UCSD-AML1 (cell line): ENCODE results near the gene SLC2A14.

Experiments used
- DNase-seq: peaks from one replicate; lab custom pipeline; 2025; ENCODE audit not compliant: unreplicated experiment; lab: John Stamatoyannopoulos, UW

SLC2A14 gene

GRCh38 chr12:7769999-7770398, 102.7 kb downstream of the SLC2A14 start:
- no peak for DNase-seq
